ENCODE results near the gene CDKL1.

GRCh38 chr14:50400461-50400860 lies 3.8 kb upstream of the CDKL1 start:
- TF ChIP-seq CTCF (IDR thresholded peaks at IDR 0.05; ENCODE audit: low read depth, low read length) (no peak), POLR2A (IDR thresholded peaks at IDR 0.05; ENCODE audit: extremely low read depth, insufficient read length) (no peak), MAX (IDR thresholded peaks at IDR 0.05; ENCODE audit: low read depth, low read length) (no peak)

Data from NB4 (cell line).